GM11168 (cell line): ENCODE results near the gene MAP7.
"Not testable (repeated sequence)": the region's sequence is repeated elsewhere in the genome, so short reads cannot be mapped to it uniquely, and the experiment has no call there.

Source experiments
- in situ Hi-C: fragments of 300-500 bp; cut with MboI; formaldehyde crosslinking; loops from one replicate; pipeline ENCODE4 v1.12.0; 2022; ENCODE audit warnings: low sequenced_read_pairs; ENCODE audit not compliant: unreplicated experiment

Gene MAP7

GRCh38 chr6:136404007-136404406 lies 146.2 kb downstream of the MAP7 start:
- in situ Hi-C loops, result no loop called here

- in situ Hi-C loops, result no loop called here
Measured at GRCh38 chr6:136403110-136403980, 146.9 kb downstream of the MAP7 start.

GRCh38 chr6:136401749-136402148 lies 148.5 kb downstream of the MAP7 start:
- in situ Hi-C loops, result no loop called here

- in situ Hi-C loops, result not testable (repeated sequence)
Measured at GRCh38 chr6:136401236-136401635, 149.0 kb downstream of the MAP7 start.

- in situ Hi-C loops, result no loop called here
Measured at GRCh38 chr6:136398453-136398852, 151.8 kb downstream of the MAP7 start.

GRCh38 chr6:136396908-136397307 lies 153.3 kb downstream of the MAP7 start:
- in situ Hi-C loops, result no loop called here

GRCh38 chr6:136390959-136391358 lies 159.3 kb downstream of the MAP7 start:
- in situ Hi-C loops, result not testable (repeated sequence)

- in situ Hi-C loops, result no loop called here
Measured at GRCh38 chr6:136387316-136387715, 162.9 kb downstream of the MAP7 start.

- in situ Hi-C loops, result no loop called here
Measured at GRCh38 chr6:136383268-136383937, 166.8 kb downstream of the MAP7 start.

- in situ Hi-C loops, result no loop called here
Measured at GRCh38 chr6:136382676-136383252, 167.5 kb downstream of the MAP7 start.

- in situ Hi-C loops, result no loop called here
Measured at GRCh38 chr6:136378888-136379287, 171.3 kb downstream of the MAP7 start.

- in situ Hi-C loops, result not testable (repeated sequence)
Measured at GRCh38 chr6:136375836-136376235, 174.4 kb downstream of the MAP7 start.

- in situ Hi-C loops, result no loop called here
Measured at GRCh38 chr6:136371959-136372358, 178.3 kb downstream of the MAP7 start.

GRCh38 chr6:136370988-136371728 lies 179.1 kb downstream of the MAP7 start:
- in situ Hi-C loops, result no loop called here

GRCh38 chr6:136365776-136366354 lies 184.4 kb downstream of the MAP7 start:
- in situ Hi-C loops, result no loop called here

GRCh38 chr6:136362421-136363356 lies 187.5 kb downstream of the MAP7 start:
- in situ Hi-C loops, result no loop called here

- in situ Hi-C loops, result no loop called here
Measured at GRCh38 chr6:136361787-136362186, 188.4 kb downstream of the MAP7 start.

GRCh38 chr6:136360783-136361182 lies 189.4 kb downstream of the MAP7 start:
- in situ Hi-C loops, result no loop called here

GRCh38 chr6:136359851-136360250 lies 190.4 kb downstream of the MAP7 start:
- in situ Hi-C loops, result no loop called here
